PFSK-1 (cell line): ENCODE results near the gene STK39.

Experiments
- POLR2AphosphoS5 ChIP-seq: IDR thresholded peaks from 2 replicates; pipeline ENCODE4 v1.6.1; 2012; ENCODE audit warnings: low read depth, mild to moderate bottlenecking, control low read depth, low read length, moderate library complexity
- SIN3A ChIP-seq: IDR thresholded peaks from 2 replicates; pipeline ENCODE4 v1.6.1; 2012; ENCODE audit warnings: mild to moderate bottlenecking, low read length, moderate library complexity, borderline replicate concordance; ENCODE audit not compliant: insufficient read depth
- TAF1 ChIP-seq: IDR thresholded peaks from 2 replicates; pipeline ENCODE4 v1.6.1; 2012; ENCODE audit warnings: low read length, control low read depth, borderline replicate concordance; ENCODE audit not compliant: insufficient read depth
- TF ChIP-seq, protein P1 (sequence below), 2 experiments: IDR thresholded peaks; 2 replicates each; pipeline versions ENCODE4 v1.6.1 to v1.8.0; 2011 to 2012; ENCODE audit warnings: low read depth in 2 of 2, low read length in 2 of 2, control low read depth in 1 of 2, inconsistent platforms in 1 of 2, mild to moderate bottlenecking in 1 of 2, moderate library complexity in 1 of 2; ENCODE audit not compliant: insufficient read depth in 1 of 2

DNA sequence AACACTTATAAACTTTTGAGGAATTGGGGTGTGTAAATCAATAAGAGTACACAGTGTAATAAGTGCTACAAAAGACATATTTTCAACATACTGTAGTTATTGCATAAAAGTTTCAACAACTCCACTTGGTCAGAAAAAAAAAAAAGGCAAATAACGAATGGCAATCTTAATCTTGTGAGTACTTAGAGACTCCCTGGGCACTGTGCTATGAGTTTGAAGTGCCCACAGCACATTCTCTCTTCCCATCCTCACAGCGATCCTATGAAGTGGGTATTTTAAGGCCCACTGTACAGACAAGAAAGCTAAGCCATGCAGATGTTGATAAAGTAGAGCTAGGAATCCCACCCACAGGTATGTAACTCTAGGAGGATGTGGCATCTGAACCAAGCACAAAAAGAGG lies 112.3 kb downstream of the STK39 start:
- TF ChIP-seq POLR2AphosphoS5 (no peak), TAF1 (no peak), SIN3A (no peak)
- TF ChIP-seq, protein P1, sequence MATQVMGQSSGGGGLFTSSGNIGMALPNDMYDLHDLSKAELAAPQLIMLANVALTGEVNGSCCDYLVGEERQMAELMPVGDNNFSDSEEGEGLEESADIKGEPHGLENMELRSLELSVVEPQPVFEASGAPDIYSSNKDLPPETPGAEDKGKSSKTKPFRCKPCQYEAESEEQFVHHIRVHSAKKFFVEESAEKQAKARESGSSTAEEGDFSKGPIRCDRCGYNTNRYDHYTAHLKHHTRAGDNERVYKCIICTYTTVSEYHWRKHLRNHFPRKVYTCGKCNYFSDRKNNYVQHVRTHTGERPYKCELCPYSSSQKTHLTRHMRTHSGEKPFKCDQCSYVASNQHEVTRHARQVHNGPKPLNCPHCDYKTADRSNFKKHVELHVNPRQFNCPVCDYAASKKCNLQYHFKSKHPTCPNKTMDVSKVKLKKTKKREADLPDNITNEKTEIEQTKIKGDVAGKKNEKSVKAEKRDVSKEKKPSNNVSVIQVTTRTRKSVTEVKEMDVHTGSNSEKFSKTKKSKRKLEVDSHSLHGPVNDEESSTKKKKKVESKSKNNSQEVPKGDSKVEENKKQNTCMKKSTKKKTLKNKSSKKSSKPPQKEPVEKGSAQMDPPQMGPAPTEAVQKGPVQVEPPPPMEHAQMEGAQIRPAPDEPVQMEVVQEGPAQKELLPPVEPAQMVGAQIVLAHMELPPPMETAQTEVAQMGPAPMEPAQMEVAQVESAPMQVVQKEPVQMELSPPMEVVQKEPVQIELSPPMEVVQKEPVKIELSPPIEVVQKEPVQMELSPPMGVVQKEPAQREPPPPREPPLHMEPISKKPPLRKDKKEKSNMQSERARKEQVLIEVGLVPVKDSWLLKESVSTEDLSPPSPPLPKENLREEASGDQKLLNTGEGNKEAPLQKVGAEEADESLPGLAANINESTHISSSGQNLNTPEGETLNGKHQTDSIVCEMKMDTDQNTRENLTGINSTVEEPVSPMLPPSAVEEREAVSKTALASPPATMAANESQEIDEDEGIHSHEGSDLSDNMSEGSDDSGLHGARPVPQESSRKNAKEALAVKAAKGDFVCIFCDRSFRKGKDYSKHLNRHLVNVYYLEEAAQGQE (IDR thresholded peaks at IDR 0.05; ENCODE audit: insufficient read depth in 1 of 2, low read depth in 2 of 2, low read length in 2 of 2) = no peak
